ENCODE data around the gene TSPAN18. TPM values are rescaled to one million over a fixed set of nuclear protein-coding genes. Genes with fewer than 3 reads are reported as not detected.

Gene TSPAN18
- total RNA-seq, 1 donor from 2014 or later, result 38.4 TPM

DNA sequence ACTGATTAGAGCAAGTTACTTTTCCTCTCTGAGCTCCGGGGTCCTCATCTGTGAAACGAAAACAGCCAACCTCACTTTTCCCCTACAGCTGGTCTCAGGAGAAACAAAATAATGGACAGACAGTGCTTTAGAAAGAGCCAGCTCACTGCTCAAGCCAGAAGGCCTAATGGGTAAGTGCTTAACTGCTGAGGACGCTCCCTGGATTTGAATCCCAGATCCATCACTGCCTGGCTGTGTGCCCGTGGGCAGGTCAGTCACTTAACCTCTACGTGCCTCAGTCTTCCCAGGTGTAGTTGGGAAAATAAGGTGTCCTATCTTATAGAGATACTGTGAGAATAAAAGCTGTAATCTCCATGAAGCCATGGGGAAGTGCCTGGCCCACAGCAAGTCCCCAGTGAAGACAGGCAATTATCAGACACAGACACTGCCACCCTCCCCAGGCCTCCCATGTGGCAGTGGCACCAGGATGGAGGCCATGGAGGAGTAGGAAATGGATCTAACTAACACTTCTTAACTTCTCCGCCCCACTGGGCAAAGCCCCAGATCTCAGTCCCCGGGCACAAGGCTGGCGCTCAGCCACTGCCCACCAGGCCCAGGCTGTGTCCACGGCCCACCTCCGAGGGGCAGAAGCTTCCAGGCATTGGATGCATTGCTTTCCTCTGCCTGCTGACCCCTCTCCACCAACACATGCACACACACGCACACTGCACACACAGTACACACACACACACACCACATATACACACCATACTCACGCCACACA, 214.7 kb downstream of the TSPAN18 start:
- H3K27ac ChIP-seq, result no peak overlapping the region
- no peaks in the 10 kb centered on the region for H3K27me3 ChIP-seq (ENCODE audit: low read depth)
- DNase-seq, result no peak
- peaks cover 22% of the 10 kb centered on the region for H3K36me3 ChIP-seq
- H3K9me3 ChIP-seq, result no peaks in the 10 kb centered on the region
- H3K4me1 ChIP-seq, result peaks cover 51% of the 10 kb centered on the region
- no peak overlapping the region for H3K4me3 ChIP-seq
- no peak for ATAC-seq
- intact Hi-C loops (cut with DNase I), result no loop called here
- TF ChIP-seq, protein P1, sequence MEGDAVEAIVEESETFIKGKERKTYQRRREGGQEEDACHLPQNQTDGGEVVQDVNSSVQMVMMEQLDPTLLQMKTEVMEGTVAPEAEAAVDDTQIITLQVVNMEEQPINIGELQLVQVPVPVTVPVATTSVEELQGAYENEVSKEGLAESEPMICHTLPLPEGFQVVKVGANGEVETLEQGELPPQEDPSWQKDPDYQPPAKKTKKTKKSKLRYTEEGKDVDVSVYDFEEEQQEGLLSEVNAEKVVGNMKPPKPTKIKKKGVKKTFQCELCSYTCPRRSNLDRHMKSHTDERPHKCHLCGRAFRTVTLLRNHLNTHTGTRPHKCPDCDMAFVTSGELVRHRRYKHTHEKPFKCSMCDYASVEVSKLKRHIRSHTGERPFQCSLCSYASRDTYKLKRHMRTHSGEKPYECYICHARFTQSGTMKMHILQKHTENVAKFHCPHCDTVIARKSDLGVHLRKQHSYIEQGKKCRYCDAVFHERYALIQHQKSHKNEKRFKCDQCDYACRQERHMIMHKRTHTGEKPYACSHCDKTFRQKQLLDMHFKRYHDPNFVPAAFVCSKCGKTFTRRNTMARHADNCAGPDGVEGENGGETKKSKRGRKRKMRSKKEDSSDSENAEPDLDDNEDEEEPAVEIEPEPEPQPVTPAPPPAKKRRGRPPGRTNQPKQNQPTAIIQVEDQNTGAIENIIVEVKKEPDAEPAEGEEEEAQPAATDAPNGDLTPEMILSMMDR (IDR thresholded peaks at IDR 0.05), result no peak

DNA sequence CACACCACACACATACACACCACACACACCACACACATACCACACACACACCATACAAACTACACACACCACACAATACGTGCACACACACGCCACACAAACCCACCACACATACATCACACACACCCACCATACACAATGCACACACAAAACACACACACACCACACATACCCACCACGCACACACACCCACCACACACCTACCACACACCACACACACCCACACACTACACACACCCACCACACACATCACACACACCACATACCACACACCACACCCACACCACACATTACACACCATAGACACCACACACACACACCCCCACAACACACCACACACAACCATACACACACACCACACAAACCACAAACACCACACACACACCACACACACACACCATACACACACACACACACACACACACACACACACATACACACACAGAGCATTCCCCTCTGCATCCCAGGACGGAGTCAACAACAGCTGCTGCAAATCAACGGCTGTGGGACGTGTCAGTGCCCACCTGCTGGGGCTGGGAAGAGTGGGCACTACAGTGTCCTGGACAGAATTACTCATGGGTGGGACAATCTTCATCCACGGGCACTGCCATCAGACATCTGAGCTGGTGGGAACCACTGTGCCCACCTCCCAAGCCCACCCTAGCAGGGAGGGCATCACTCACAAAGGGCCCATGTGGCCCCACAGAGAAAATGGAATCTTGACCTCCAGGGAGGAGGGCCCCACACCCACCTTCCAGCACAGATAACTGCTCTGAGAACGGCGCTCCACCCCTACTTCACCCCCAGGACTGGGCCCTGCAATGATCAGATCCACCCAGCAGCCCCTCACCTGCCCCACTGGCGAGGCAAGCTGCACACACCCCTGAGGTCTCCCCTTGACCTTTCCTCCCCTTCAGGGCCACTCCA, 215.5 kb downstream of the TSPAN18 start:
- TF ChIP-seq, protein P1 (IDR thresholded peaks at IDR 0.05), result no peak
- intact Hi-C loops (cut with DNase I), result no loop called here
- Histone ChIP-seq H3K9me3 (no peaks in the 10 kb centered on the region), H3K4me3 (no peak overlapping the region), H3K4me1 (peaks cover 53% of the 10 kb centered on the region), H3K27ac (peak overlapping the region; percentile 11), H3K27me3 (ENCODE audit: low read depth) (no peaks in the 10 kb centered on the region), H3K36me3 (peaks cover 20% of the 10 kb centered on the region)
- ATAC-seq (no peak), DNase-seq (no peak)

DNA sequence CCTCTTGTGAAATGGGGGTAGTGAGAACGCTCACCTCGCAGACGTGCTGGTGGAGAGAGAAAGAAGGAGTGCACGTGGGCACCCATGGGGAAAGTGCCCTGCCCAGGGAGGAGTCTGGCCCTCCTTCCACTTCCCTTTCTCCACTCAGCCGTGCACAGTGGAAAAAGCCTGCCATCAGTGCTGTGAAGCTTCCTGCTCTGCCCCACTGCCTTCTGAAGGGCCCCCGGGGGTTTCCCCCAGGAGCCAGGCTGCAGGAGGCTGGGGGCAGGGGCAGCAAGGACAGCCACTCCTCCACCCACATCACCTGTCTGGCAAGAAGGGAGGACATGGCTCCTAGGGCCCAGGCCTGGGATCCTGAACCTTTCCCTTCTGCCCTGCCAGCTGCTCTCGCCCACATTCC, 216.4 kb downstream of the TSPAN18 start:
- H3K27me3 ChIP-seq (ENCODE audit: low read depth), result no peaks in the 10 kb centered on the region
- H3K4me3 ChIP-seq, result no peak overlapping the region
- H3K36me3 ChIP-seq, result peaks cover 12% of the 10 kb centered on the region
- H3K27ac ChIP-seq, result peak overlapping the region; percentile 11
- TF ChIP-seq, protein P1 (IDR thresholded peaks at IDR 0.05), result no peak
- ATAC-seq, result peak; percentile 72 to 82
- intact Hi-C loops (cut with DNase I), result no loop called here
- H3K4me1 ChIP-seq, result peaks cover 62% of the 10 kb centered on the region
- DNase-seq, result peak; percentile 71
- H3K9me3 ChIP-seq, result no peaks in the 10 kb centered on the region

DNA sequence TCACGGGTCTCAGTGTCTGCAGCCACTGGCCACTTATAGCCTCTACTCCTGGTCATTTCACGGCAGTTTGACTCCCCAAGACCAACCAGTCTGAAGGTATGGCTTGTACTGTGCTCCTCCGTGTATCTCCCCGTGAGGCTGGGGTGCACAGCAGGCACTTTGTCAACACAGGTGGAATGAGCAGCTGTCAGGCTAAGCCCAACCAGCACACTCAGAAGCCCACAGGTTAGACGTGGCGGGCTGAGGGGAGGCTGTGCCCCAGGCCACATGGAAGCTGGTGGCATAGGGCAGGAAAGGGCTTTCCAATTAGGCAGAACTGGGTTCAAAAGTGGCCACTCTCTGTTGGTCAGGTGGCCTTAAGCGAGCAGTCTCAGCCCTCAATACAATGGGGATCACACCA, 216.9 kb downstream of the TSPAN18 start:
- no peak for ATAC-seq
- intact Hi-C loops (cut with DNase I), result no loop called here

DNA sequence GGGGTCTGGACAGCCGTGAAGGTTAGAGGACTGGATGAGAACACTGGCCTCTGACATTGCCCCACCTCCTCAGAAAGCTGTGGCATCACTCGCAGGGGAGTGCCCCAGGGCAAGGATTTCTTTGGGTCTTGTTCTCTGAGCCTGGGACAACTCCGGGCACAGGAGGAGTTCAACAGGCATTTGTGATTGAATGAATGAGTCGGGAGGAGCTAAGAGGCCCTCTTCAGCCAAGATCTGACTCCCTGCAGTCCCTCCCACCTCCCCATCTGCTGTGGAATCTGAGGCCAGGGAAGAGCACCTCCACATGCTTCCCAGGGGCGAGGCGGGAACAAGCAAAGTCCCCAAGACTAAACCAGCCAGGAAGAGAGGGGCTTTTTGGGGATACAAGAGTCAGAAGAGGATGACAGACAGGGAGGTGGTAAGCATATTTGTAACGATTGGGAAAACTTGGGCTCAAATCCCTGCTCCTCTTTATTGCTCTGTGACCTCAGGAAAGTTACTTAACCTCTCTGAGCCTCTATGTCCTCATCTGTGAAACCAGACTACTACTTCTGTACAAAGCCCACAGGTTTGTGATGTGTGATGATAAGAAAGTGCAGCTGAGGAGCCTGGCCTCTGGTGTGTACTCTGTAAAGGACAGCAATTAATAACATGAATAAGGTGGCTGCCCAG, 217.6 kb downstream of the TSPAN18 start:
- H3K4me3 ChIP-seq, result no peak overlapping the region
- intact Hi-C loops (cut with DNase I), result no loop called here
- H3K4me1 ChIP-seq, result peaks cover 73% of the 10 kb centered on the region
- no peak for DNase-seq
- H3K36me3 ChIP-seq, result peaks cover 11% of the 10 kb centered on the region
- no peaks in the 10 kb centered on the region for H3K9me3 ChIP-seq
- no peak for ATAC-seq
- H3K27me3 ChIP-seq (ENCODE audit: low read depth), result no peaks in the 10 kb centered on the region
- TF ChIP-seq, protein P1 (IDR thresholded peaks at IDR 0.05), result no peak
- no peak overlapping the region for H3K27ac ChIP-seq

More for the DNA sequence above, 216.9 kb downstream of the TSPAN18 start:
- H3K9me3 ChIP-seq, result no peaks in the 10 kb centered on the region
- TF ChIP-seq, protein P1 (IDR thresholded peaks at IDR 0.05), result no peak
- H3K27me3 ChIP-seq (ENCODE audit: low read depth), result no peaks in the 10 kb centered on the region
- peaks cover 11% of the 10 kb centered on the region for H3K36me3 ChIP-seq
- H3K4me3 ChIP-seq, result no peak overlapping the region
- peaks cover 67% of the 10 kb centered on the region for H3K4me1 ChIP-seq
- peak overlapping the region; percentile 11 for H3K27ac ChIP-seq
- no peak for DNase-seq

All from lower lobe of right lung (tissue), 2 donors.